Measurements from ENCODE around the gene FAM3D.
"Not testable (repeated sequence)": the region's sequence is repeated elsewhere in the genome, so short reads cannot be mapped to it uniquely, and the experiment has no call there.

The FAM3D gene

GRCh38 chr3:58666683-58667082 lies at the start of gene FAM3D:
Gene FAM3D (minus strand): TSS chr3:58666774. CDS start chr3:58655563, 11,211 bp downstream.
- DNase-seq (ENCODE audit: low spot score), result no peak

- DNase-seq (ENCODE audit: low spot score), result no peak
Measured at GRCh38 chr3:58713715-58714401, 47.3 kb upstream of the FAM3D start.

- no peak for DNase-seq (ENCODE audit: low spot score)
Measured at GRCh38 chr3:58711871-58712270, 45.3 kb upstream of the FAM3D start.

- DNase-seq (ENCODE audit: low spot score), result not testable (repeated sequence)
Measured at GRCh38 chr3:58708983-58709382, 42.4 kb upstream of the FAM3D start.

- DNase-seq (ENCODE audit: low spot score), result no peak
Measured at GRCh38 chr3:58708116-58708791, 41.7 kb upstream of the FAM3D start.

- DNase-seq (ENCODE audit: low spot score), result no peak
Measured at GRCh38 chr3:58707390-58707930, 40.9 kb upstream of the FAM3D start.

- no peak for DNase-seq (ENCODE audit: low spot score)
Measured at GRCh38 chr3:58706395-58707167, 40.0 kb upstream of the FAM3D start.

- peak; percentile 8 for DNase-seq (ENCODE audit: low spot score)
Measured at GRCh38 chr3:58704745-58705144, 38.2 kb upstream of the FAM3D start.

GRCh38 chr3:58704304-58704703 lies 37.7 kb upstream of the FAM3D start:
- not testable (repeated sequence) for DNase-seq (ENCODE audit: low spot score)

GRCh38 chr3:58698246-58698645 lies 31.7 kb upstream of the FAM3D start:
- DNase-seq (ENCODE audit: low spot score), result no peak

- no peak for DNase-seq (ENCODE audit: low spot score)
Measured at GRCh38 chr3:58697561-58697960, 31.0 kb upstream of the FAM3D start.

GRCh38 chr3:58696813-58697212 lies 30.2 kb upstream of the FAM3D start:
- DNase-seq (ENCODE audit: low spot score), result not testable (repeated sequence)

GRCh38 chr3:58696093-58696492 lies 29.5 kb upstream of the FAM3D start:
- DNase-seq (ENCODE audit: low spot score), result no peak

- not testable (repeated sequence) for DNase-seq (ENCODE audit: low spot score)
Measured at GRCh38 chr3:58695284-58695683, 28.7 kb upstream of the FAM3D start.

- DNase-seq (ENCODE audit: low spot score), result no peak
Measured at GRCh38 chr3:58693940-58694850, 27.6 kb upstream of the FAM3D start.

GRCh38 chr3:58692484-58692883 lies 25.9 kb upstream of the FAM3D start:
- DNase-seq (ENCODE audit: low spot score), result no peak

- DNase-seq (ENCODE audit: low spot score), result no peak
Measured at GRCh38 chr3:58691997-58692396, 25.4 kb upstream of the FAM3D start.

GRCh38 chr3:58690490-58690889 lies 23.9 kb upstream of the FAM3D start:
- no peak for DNase-seq (ENCODE audit: low spot score)

GRCh38 chr3:58688574-58688973 lies 22.0 kb upstream of the FAM3D start:
- DNase-seq (ENCODE audit: low spot score), result no peak

GRCh38 chr3:58686847-58687246 lies 20.3 kb upstream of the FAM3D start:
- DNase-seq (ENCODE audit: low spot score), result no peak

- DNase-seq (ENCODE audit: low spot score), result no peak
Measured at GRCh38 chr3:58685641-58686040, 19.1 kb upstream of the FAM3D start.

GRCh38 chr3:58683466-58683865 lies 16.9 kb upstream of the FAM3D start:
- peak; percentile 84 for DNase-seq (ENCODE audit: low spot score)
